KOPT-K1 (cell line): ENCODE measurements around the gene MAT2B.
"Not testable (repeated sequence)": the region's sequence is repeated elsewhere in the genome, so short reads cannot be mapped to it uniquely, and the experiment has no call there.

ENCODE experiments used
- H3K27ac ChIP-seq: fragments of 200-600 bp; sonication (generic); 2 replicates; pipeline ENCODE4 v1.5.1; 2016; ENCODE audit warnings: antibody characterized with exemption, mild to moderate bottlenecking, low read depth, low read length; ENCODE audit not compliant: poor library complexity, severe bottlenecking
- H3K36me3 ChIP-seq: fragments of 200-600 bp; sonication (generic); 2 replicates; pipeline ENCODE4 v1.5.1; 2017; ENCODE audit warnings: antibody characterized with exemption, mild to moderate bottlenecking, low read length, moderate library complexity; ENCODE audit not compliant: insufficient read depth
- H3K9me3 ChIP-seq: fragments of 200-600 bp; sonication (generic); 2 replicates; pipeline ENCODE4 v1.5.1; 2017; ENCODE audit warnings: antibody characterized with exemption, low read length, mild to moderate bottlenecking; ENCODE audit not compliant: insufficient read depth, poor library complexity, severe bottlenecking

MAT2B gene

DNA sequence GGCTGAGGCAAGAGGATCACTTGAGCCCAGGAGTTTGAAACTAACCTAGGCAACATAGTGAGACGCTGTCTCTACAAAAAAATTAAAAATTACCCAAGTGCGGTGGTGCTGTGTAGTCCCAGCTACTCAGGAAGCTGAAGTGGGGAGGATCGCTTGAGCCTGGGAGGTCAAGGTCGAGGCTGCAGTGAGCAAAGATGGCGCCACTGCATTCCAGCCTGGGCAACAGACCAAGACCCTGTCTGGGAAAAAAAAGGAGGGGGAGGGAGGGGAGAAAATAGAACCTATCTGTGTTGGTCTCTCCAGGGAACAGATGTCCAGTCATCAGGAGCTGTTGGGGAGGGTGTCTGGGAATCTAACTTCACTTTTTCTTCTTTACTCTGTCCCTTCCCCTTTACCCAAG, 24.3 kb downstream of the MAT2B start:
- Histone ChIP-seq H3K9me3 (no peaks in the 10 kb centered on the region), H3K36me3 (no peaks in the 10 kb centered on the region), H3K27ac (no peak overlapping the region)

DNA sequence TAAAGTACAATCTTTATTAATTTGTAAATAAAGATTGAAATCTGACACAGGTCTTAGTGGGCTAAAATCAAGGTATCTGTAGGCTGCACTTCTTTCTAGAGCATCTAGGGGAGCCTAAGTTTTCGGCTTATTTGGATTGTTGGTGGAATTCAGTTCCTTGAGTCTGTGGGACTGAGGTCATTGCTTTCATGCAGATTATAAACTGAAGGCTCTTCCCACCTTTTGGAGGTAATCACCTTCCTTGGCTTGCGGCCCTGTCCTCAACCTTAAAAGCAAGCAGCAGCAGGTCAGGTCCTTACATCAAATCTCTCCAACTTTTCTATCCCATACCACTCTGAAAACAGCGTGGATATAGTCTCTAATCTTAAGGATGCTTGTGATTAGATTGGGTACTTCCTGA, 25.9 kb downstream of the MAT2B start:
- Histone ChIP-seq H3K27ac (no peak overlapping the region), H3K36me3 (no peaks in the 10 kb centered on the region), H3K9me3 (no peaks in the 10 kb centered on the region)

DNA sequence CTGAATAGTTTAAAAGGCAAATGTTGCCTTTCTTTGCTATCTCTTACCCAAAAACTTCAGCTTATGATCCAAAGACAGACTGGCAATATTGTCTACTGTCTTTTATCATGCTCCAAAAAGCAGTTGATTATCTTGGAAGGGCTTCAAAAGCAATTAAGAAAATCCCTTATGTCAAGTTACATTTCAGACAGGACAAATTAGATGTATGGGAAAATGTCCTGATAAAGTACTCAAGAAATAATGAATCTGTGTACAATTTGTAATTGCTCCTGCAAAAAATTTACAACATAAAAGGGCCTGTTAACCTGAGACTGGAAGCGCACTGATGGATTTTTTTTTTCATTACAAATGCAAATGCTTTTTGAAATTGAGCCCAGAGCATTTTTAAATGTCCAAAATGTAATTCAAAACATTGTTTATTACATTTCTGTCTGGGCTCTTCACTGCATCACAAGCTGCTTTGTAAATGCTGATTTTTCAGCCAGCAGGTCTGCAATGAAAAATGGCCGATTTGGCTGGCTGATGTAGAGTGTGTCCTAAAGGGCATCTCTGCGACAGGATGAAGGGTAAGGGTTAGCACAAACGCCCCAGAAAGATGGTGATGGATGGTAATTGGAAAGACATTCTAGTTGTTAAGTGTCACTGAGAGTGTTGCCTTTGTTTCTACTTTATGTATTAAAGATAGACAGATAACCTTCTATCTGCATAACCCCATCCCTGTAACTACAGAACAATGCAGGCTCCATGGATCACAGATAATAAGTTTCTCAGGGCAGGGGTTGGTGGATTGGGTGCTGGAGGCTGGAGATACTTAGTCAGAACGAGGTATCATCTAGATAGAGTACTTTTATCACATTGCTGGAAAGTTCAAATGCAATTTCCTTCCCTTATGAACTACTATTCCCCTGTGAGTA, 27.0 kb downstream of the MAT2B start:
- H3K27ac ChIP-seq = no peak overlapping the region
- no peaks in the 10 kb centered on the region for H3K9me3 ChIP-seq
- H3K36me3 ChIP-seq = no peaks in the 10 kb centered on the region

DNA sequence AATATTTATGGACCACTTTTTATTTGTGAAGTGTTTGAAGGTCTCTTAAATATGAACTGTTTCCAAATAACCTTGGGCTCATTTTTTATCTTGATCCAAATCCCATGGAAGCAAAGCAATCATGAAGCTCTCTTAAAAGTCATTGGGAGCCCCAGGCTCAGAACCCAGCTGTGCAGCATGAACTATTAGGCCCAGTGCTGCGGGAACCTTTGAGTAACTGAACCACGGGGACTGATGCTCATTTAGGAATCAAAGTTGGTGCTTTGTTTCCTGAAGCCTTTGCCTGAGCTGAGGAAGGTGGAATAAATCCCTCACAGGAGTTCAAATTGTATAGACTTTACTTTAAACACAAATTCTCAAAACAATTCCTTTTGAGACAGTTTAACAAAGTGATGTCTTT, 27.8 kb downstream of the MAT2B start:
- H3K36me3 ChIP-seq = no peaks in the 10 kb centered on the region
- H3K9me3 ChIP-seq = no peaks in the 10 kb centered on the region
- H3K27ac ChIP-seq = no peak overlapping the region

DNA sequence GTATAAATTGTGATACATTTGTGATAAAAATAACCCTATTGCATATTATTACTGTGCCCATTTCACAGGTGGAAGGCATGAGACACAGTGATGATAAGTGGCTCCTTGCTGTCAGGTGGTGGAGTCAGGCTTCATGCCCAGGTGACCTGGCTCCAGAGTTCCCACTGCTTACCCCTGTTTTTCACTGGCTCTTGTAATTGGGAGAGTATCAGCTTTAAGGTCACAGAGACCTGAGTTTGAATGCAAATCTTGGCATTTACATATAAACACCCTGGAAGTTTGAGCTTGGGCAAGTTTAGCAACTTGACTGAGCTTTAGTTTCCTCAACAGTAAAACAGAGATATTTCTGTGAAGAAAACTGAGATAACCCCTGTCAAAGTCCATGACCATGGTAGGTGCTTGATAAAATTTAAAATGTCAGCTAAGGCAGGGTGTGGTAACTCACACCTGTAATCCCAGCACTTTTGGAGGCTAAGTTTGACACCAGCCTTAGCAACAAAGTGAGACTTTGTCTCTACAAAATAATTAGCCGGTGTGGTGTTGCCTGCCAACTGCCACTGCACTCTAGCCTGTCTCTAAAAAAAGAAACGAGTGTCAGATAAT, 29.2 kb downstream of the MAT2B start:
- H3K36me3 ChIP-seq = no peaks in the 10 kb centered on the region
- no peaks in the 10 kb centered on the region for H3K9me3 ChIP-seq
- no peak overlapping the region for H3K27ac ChIP-seq

DNA sequence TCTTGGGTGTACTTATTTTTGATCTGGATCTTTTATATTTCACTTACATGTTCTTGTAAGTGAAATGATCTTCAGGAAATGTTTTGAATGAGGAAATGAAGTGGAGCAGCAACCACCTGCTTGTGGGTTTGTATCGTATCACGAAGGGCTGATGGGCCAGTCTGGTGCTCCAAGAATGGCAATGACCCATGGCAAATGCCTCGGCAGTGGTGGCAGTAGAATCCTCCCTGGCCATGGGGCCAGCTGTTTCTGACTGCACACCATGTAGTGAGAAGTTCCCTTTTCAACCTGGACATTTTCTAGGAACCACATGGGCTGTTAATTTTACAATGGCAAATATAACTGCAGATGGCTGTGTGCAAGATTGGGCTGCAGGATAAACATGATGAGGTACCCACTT, 29.9 kb downstream of the MAT2B start:
- no peak overlapping the region for H3K27ac ChIP-seq
- no peaks in the 10 kb centered on the region for H3K36me3 ChIP-seq
- no peaks in the 10 kb centered on the region for H3K9me3 ChIP-seq

DNA sequence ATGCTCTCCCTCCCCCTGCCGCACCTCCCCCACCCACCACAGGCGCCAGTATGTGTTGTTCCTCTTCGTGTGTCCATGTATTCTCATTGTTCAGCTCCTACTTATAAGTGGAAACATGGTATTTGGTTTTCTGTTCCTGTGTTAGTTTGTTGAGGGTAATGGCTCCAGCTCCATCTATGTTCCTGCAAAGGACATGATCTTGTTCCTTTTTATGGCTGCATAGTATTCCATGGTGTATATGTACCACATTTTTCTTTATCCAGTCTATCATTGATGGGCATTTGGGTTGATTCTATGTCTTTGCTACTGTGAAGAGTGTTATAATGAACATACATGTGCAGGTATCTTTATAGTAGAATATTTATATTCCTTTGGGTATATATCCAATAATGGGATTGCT, 31.0 kb downstream of the MAT2B start:
- H3K9me3 ChIP-seq, H3K27ac ChIP-seq, H3K36me3 ChIP-seq: not testable (repeated sequence)

DNA sequence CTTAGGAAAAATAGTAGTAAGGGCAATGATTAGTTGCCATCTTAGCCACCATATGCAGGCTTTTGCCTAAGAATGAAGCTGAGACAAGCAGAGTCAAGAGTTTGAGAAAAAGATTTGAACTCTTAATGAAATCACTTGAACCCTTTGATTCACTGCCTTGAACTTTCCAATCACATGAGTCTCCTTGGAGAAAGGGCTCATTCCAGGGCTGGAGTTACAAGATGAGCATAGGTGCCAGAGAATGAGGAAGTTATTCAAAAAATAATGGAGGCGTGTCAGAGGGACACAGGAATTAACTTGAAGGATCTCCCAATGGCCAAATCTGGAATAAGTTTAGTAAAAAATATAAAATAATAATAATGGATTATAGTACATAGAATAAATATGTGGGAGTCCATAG, 35.3 kb downstream of the MAT2B start:
- Histone ChIP-seq H3K36me3 (no peaks in the 10 kb centered on the region), H3K9me3 (no peaks in the 10 kb centered on the region), H3K27ac (no peak overlapping the region)

DNA sequence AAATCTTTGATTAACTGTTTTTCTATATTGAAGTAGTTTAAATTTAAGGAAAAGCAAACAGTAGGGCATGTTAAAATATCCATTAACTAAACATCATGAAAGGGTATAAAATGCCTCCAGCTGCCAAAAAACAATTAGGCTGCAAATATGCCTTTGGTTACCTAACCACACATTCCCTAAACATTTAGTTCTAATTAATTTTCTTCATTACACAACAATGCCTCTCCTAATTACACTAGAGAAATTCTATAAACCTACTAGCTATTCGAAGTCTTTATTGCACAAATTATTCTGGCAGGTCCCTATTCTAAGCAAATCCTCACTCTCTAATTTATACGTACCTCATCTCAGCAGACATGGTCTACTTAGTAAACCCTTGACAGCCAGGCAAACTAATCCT, 37.4 kb downstream of the MAT2B start:
- H3K36me3 ChIP-seq = no peaks in the 10 kb centered on the region
- H3K9me3 ChIP-seq = no peaks in the 10 kb centered on the region
- H3K27ac ChIP-seq = no peak overlapping the region

DNA sequence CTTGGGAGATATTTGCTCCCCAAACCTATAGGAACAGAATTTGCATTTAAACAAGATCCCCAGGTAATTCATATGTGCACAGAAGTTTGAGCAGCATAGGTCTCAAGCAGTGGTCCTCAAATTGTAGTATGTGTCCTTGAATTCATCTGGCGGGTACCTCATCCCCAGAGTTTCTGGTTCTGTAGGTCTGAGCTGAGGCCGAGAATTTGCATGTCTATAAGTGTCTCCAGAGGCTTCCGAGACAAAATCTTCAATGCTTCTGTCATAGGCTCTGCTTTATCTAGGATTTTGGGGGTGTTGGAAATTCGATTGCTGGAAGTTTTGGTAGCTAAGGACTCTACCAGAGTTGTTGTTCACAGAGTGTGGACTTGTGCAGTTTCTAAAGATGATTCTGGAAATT, 38.6 kb downstream of the MAT2B start:
- no peak overlapping the region for H3K27ac ChIP-seq
- no peaks in the 10 kb centered on the region for H3K9me3 ChIP-seq
- H3K36me3 ChIP-seq = no peaks in the 10 kb centered on the region

DNA sequence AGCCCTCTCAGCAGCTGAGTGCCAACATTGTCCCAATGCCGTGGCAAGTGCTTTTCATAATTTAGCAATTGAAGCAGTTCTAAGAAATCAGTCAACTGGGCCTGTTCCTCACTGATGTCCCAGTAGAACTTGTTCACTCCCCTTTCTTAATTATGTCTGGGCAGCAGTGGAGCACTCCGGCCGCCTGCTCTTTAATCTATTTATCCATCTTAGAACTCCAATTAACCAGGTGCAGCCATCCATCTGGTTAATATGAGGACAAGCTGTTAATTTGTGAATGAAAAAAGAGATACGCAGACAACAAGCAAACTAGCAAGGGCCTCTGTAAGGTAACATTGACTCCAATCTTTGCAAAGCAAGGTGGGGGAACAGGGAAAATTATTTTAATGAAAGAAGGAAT, 39.4 kb downstream of the MAT2B start:
- Histone ChIP-seq H3K9me3 (no peaks in the 10 kb centered on the region), H3K27ac (no peak overlapping the region), H3K36me3 (no peaks in the 10 kb centered on the region)

DNA sequence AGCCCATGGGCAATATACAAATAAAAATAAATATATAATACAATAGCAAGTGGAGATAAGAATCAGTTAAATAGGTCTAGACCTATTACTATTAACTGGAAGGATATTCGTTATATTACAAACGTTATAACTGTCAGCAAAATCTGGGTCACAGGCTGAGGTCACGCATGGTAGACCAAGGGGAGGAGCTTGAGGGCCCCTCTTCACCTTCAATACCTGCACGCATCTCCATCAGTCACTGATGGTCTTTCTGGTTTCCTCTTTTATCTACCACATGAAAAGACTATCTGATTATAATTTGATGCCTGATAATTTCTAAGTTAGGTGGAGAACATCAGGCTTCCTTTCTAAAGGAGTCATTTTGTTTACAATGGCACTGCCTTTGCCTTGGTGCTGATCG, 43.2 kb downstream of the MAT2B start:
- Histone ChIP-seq H3K9me3 (no peaks in the 10 kb centered on the region), H3K27ac (no peak overlapping the region), H3K36me3 (no peaks in the 10 kb centered on the region)

DNA sequence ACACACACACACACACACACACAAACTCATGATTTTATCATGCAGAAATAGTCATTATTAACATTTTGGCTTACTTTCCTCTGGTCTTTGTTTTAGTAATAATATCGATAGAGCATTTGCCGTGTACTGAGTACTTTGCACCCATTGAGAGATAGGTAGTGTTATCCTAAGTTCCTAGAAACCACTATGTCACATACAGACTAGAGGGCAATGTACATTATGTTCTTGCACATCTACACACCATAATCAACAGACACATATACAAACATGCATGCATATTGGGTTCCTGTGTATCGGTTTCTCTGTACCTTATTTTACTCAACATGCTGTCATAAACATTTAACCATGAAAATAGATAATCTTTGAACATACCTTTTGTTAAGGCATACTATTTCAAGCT, 45.7 kb downstream of the MAT2B start:
- no peaks in the 10 kb centered on the region for H3K36me3 ChIP-seq
- no peaks in the 10 kb centered on the region for H3K9me3 ChIP-seq
- no peak overlapping the region for H3K27ac ChIP-seq

DNA sequence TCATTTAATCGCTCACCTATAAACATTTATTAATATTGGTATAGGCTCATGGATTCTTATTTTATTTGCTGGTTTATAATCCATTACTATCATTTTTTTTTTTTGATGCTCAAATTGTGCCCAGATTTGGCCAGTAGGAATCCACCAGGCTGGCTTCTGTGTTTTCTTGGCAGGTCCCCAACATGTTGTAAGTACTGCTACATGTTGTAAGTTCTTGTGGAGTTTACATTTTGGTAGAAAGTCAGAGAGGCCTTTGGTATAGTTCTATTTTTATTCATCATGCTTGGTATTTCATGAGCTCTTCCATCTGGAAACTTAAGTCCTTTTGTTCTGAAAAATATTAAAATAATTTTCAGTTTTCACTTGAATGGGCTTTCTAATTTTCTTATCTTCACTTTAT, 47.1 kb downstream of the MAT2B start:
- Histone ChIP-seq H3K9me3 (peaks cover 4% of the 10 kb centered on the region), H3K36me3 (no peaks in the 10 kb centered on the region), H3K27ac (no peak overlapping the region)

DNA sequence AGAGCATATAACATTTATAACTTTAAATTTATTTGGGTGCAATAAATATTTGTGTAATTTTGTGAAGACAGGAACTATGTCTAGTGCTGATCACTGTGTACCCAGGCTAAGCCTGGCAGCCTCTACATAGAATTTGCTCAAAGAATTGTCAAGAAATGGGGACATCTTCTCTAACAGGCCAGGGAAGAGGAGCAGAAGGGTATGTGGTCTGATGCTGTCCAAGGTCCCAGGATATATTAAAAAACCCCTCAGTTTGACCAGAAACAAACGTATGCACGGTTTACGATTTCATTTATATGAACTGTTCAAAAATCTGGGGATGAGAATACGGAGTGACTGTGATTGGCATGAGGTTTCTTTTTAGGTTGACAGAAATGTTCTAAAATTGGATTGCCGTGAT, 55.9 kb downstream of the MAT2B start:
- Histone ChIP-seq H3K27ac (no peak overlapping the region), H3K36me3 (no peaks in the 10 kb centered on the region), H3K9me3 (peaks cover 4% of the 10 kb centered on the region)

DNA sequence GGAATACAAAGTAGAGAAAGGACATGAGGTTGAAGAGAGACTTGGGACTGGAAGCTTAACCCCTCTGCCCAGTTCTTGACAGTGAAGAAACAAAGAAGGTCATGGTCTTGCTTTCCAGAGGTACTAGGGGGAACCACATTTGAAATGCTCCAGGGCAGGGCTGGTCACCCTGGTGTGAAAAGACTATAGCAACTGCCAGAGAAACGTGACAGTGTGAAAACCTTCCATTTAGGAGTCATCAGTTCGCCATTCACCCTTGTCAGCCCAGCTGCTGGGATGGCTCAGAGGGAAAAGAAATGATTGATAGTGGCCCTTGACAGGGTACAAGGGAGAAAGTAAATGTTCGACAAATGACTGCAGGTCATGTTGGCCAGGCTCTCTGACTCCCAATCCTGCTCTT, 56.7 kb downstream of the MAT2B start:
- H3K27ac ChIP-seq = no peak overlapping the region
- no peaks in the 10 kb centered on the region for H3K36me3 ChIP-seq
- H3K9me3 ChIP-seq = no peaks in the 10 kb centered on the region
